GM19035 (cell line): ENCODE measurements around the gene MTMR1.

Experiments
- ATAC-seq: cut with Tn5 transposase; IDR thresholded peaks from one replicate; pipeline ENCODE4 v1.9.1; 2021; ENCODE audit not compliant: unreplicated experiment

The MTMR1 gene

DNA sequence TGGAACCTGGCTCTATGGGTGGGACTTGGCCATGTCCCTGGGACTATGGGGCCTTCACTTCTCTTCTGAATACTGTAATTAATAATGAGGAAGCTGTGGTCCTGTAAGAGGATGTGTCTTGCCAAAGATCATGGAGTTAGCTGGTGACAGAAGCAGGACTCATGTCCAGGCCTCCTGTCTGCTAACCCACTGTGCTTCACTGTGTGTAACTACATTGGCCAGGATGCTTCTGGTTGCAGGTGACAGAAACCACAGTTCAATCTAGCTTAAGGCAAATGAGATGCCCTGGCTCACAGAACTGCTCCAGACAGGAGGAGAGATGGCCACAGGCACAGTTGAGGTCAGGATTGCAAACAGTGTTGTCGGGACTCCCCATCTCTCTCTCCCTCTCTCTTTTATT lies 3.1 kb downstream of the MTMR1 start:
- no peak for ATAC-seq

GRCh38 chrX:150696866-150697265 lies 3.7 kb downstream of the MTMR1 start:
- no peak for ATAC-seq

DNA sequence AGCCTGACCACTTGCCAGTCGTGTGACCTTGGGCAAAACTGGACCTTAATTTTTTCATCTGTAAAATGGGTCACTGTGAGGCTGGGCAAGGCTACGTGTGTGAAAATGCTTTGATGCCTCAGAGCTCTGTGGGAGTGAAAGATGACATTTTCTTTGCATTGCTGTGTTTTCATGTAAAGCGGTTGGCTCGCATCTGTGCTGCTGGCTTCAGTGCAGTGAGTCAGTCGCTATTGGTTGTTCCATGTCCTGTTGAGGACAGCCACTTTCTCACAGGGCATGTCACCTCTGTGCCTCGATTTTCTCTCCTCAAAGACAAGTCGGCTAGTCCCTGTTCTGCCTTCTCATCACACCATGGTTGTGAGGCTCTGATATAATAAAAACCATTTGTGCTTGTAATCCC lies 4.4 kb downstream of the MTMR1 start:
- ATAC-seq = no peak

- ATAC-seq = no peak
Measured at GRCh38 chrX:150698981-150699380, 5.8 kb downstream of the MTMR1 start.

- no peak for ATAC-seq
Measured at GRCh38 chrX:150700107-150700506, 6.9 kb downstream of the MTMR1 start.

- ATAC-seq = no peak
Measured at GRCh38 chrX:150701377-150701776, 8.2 kb downstream of the MTMR1 start.

DNA sequence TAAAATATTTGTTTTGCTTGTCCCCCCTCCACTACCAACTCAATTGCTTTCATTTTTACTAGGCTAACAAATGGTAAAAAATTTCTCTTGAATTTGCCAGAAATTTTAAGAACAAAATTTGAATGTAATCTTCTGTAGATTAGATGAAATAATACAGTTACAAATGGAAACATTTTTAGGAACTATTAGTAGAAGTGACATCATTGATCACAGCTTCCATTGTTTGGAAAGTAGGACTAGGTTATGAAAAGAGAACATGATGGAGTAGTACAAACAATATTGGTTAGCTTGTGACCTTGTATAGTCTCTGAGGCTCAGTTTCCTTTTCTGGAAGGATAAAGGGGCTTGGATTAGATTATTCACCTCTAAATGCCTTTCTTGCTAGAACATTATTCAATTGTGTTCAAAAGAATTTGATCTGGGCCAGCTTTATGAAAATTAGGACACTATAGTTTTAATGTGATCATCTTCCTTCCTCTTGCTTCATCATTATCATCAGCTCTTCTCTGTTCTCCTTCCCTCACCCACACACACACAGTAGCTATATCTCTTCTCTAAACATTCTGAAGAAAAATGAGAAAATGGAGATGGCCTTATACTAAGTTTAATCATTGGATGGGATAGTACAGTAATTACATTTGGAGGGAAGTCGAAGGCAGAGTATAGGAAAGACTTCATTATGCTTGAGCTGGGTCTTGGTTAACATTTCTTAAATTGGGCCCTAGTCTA lies 9.9 kb downstream of the MTMR1 start:
- no peak for ATAC-seq

GRCh38 chrX:150703695-150703974 lies 10.4 kb downstream of the MTMR1 start:
- no peak for ATAC-seq

DNA sequence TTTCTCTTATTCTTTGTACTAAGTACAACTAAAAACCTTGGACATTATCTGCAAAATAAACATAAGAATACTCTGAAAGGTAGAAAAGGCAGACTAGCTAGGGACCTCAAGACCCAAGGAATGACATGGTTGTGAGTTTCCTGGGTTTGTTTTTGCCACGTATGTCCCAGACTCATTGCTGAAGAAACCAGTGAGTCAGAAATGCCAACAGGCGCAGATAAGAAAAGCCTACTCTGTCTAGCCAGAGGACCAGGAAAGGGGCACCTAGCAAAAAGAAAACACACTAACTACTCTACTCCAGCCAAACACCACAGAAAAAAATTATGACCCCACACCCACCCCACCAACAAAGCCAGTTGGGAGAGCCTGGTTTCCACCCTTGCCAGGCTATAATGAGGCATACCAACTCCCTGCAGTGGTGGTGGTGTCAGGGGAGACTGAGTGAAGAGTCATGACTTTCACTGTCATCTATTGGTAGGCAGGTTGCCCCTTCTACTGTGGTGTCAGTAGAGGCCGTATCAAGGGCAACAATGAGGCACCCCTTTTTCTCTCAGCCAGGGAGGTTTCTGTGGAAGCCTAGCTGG lies 10.9 kb downstream of the MTMR1 start:
- ATAC-seq = no peak

GRCh38 chrX:150712619-150713018 lies 19.4 kb downstream of the MTMR1 start:
- ATAC-seq = no peak

GRCh38 chrX:150715184-150715583 lies 22.0 kb downstream of the MTMR1 start:
- no peak for ATAC-seq

DNA sequence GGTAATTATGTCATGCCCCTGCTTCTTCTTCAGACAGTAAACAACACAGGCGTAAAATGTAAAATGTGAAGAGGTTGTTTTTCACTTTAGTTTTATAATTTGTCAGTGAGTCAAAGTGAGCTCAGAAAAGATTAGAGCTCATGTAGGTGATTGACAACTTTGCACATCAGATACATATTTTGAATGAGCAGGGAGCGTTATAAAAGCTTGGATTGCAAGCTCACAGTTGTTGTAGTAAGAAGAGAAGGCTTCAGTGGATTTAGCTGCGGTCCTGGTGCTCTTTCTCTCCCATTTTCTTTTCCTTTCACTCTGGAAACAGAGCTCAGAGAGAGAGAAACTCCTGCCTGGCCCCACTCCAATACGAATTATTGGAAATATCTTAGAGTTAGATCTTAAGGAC lies 26.4 kb downstream of the MTMR1 start:
- ATAC-seq = no peak

DNA sequence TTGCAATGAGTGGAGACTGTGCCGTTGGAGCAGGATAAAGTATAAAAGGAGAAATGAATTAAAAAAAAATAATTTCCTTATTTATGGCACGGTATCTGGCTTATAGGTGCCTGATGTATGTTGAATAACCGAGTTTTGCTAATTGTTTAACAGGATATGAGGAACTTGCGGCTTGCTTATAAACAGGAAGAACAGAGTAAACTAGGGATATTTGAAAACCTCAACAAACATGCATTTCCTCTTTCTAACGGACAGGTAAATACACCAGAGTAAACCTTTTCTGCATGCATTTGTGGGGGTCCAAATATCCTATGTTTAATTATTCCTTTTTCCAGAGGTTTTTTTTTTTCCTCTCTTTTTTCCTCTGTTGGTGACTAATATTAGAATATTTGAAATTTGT lies 36.8 kb downstream of the MTMR1 start:
- no peak for ATAC-seq

DNA sequence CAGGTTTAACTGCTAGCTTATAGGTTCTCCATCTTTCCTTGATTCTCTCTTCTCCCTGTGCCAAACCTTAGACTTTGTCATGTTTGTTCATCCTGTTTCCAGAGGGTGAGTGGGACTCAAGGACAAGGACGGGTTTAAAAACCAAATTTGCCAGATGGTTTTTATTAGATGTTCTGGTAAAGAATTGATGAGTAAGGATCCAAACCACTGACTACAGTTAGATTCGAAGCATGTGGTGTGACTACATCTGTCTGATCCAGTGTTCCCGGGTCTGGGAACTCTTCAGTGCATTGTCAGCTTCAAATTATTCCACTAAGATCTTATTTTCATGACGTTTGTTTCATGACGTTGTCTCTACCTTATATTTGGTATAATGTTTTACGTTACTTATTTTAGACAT lies 37.5 kb downstream of the MTMR1 start:
- no peak for ATAC-seq

- no peak for ATAC-seq
Measured at GRCh38 chrX:150731795-150732194, 38.6 kb downstream of the MTMR1 start.

DNA sequence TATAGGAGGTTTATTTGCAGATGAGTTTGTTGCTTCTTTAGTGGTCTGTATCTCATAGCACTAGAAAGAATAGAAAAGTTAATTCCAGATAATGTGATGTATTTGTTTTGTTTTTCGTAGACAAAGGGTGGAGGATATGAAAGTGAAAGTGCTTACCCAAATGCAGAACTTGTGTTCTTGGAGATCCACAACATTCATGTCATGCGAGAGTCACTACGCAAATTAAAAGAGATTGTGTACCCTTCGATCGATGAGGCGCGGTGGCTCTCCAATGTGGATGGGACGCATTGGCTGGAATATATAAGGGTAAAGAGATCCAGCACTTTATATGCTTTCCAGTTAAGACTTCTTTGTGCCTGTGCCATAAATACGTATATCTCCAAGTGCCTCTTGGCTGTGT lies 43.3 kb downstream of the MTMR1 start:
- no peak for ATAC-seq

DNA sequence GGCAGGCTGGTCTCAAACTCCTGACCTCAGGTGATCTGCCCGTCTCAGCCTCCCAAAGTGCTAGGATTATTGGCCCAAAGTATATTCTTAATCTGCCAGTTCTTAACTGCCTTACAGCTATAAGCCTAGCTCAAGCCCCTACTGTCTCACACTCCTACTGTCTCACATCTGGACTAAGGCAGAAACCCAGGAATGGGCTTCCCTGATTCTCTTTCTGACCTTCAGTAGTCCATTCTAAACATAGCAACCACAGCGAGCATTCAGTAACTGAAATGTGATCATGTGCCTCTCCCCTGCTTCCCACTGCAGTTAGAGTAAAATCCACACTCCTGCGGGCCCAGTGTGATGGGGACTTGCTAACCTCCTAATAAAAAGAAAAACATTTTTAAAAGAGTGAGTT lies 58.9 kb downstream of the MTMR1 start:
- ATAC-seq = no peak

- ATAC-seq = no peak
Measured at GRCh38 chrX:150753357-150753756, 60.2 kb downstream of the MTMR1 start.

DNA sequence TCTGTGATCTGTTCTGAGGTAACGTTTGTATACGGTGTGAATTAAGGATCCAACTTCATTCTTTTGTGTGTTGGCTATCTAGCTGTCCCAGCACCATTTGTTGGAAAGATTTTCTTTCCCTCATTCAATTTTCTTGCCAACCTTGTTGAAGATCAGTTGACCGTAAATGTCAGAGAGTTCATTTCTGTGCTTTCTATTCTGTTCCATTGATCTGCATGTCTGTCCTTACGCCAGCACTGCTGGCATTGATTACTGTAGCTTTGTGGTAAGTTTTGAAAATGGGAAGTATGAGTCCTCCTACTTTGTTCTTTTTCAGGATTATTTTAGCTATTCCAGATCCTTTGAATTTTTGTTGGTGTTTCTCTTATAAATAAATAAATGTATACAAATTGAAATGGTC lies 60.8 kb downstream of the MTMR1 start:
- no peak for ATAC-seq

GRCh38 chrX:150757371-150757770 lies 64.2 kb downstream of the MTMR1 start:
- ATAC-seq = no peak

DNA sequence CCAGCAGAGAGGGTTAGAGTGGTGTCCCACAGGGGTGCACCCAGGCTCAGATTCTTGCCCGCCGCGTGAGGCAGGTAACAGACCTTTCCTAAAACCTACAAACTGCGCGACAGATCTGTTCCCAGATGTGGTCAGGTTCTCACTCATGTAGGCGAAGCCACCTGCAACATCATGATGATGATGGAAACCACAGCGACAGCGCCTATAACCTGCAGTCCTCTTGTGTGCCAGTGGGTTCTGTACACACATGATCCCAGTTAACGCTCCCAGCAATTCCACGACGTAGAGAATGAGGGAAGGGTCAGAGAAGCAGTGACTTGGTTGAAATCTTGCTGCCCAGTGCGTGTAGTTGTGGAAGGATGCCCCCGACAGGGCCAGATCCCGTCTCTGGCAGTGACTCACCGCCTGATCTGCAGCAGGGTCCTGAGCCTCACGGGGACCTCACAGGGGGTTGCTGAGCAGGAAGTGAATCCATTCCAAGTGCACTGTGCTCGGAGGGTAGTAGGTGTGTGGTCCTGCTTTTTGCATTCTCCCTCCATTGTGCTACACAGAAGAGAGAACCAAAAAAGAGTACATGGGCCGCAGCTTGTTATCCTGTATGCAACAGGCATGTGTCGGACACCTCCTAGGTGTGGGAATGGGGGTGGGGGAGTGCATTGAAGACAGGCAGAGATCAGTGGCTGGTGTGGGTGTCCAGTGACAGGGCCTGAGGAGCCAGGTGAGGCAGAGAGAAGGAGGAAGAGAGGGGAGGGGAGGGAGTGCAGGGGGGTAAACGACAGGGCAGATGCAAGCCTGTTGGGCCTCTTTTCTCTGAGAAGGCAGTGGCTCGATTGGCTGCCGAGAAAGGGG lies 66.6 kb downstream of the MTMR1 start:
- ATAC-seq = no peak

GRCh38 chrX:150761176-150761818 lies 68.1 kb downstream of the MTMR1 start:
- no peak for ATAC-seq
